NT2/D1 (cell line): ENCODE results near the gene DHX36.

Source experiments
- DNase-seq: peaks from one replicate; pipeline ENCODE4 v3.0.0-alpha.2; 2011; ENCODE audit warnings: low read depth, low spot score
- H3K27me3 ChIP-seq: 2 replicates; pipeline ENCODE4 v1.6.0; 2011; ENCODE audit warnings: mild to moderate bottlenecking; ENCODE audit not compliant: insufficient read length, insufficient read depth
- H3K36me3 ChIP-seq: 2 replicates; pipeline ENCODE4 v1.6.1; 2011; ENCODE audit warnings: mild to moderate bottlenecking, low read length, mixed read lengths; ENCODE audit not compliant: insufficient read depth, insufficient read length
- H3K4me1 ChIP-seq: 2 replicates; pipeline ENCODE4 v1.5.1; 2011; ENCODE audit not compliant: insufficient read depth, insufficient read length
- H3K4me3 ChIP-seq: 2 replicates; pipeline ENCODE4 v1.5.1; 2011; ENCODE audit warnings: low read depth; ENCODE audit not compliant: insufficient read length
- H3K9ac ChIP-seq: 2 replicates; pipeline ENCODE4 v1.6.0; 2011; ENCODE audit warnings: low read depth; ENCODE audit not compliant: insufficient read length
- H3K9me3 ChIP-seq: 2 replicates; pipeline ENCODE4 v1.5.1; 2011; ENCODE audit warnings: mild to moderate bottlenecking, low read length; ENCODE audit not compliant: insufficient read depth
- SUZ12 ChIP-seq: IDR thresholded peaks from 2 replicates; pipeline ENCODE4 v1.6.1; 2011; ENCODE audit not compliant: insufficient read length, insufficient read depth; ENCODE audit errors: extremely low read depth
- YY1 ChIP-seq: IDR thresholded peaks from 2 replicates; pipeline ENCODE4 v1.6.1; 2011; ENCODE audit not compliant: insufficient read length, insufficient read depth
- ZNF274 ChIP-seq: IDR thresholded peaks from 2 replicates; pipeline ENCODE4 v1.6.1; 2011; ENCODE audit warnings: mild to moderate bottlenecking, low read depth, low read length

The DHX36 gene

GRCh38 chr3:154225536-154225935, 98.8 kb downstream of the DHX36 start:
- H3K4me3 ChIP-seq, result no peak overlapping the region
- H3K9ac ChIP-seq, result no peak overlapping the region
- peaks cover 4% of the 10 kb centered on the region for H3K4me1 ChIP-seq
- H3K36me3 ChIP-seq, result no peaks in the 10 kb centered on the region
- TF ChIP-seq ZNF274 (no peak), SUZ12 (no peak), YY1 (no peak)
- DNase-seq, result no peak
- H3K27me3 ChIP-seq, result no peaks in the 10 kb centered on the region
- H3K9me3 ChIP-seq, result no peaks in the 10 kb centered on the region

GRCh38 chr3:154224866-154225265, 99.4 kb downstream of the DHX36 start:
- no peaks in the 10 kb centered on the region for H3K9me3 ChIP-seq
- H3K4me1 ChIP-seq, result peaks cover 4% of the 10 kb centered on the region
- no peaks in the 10 kb centered on the region for H3K27me3 ChIP-seq
- no peak overlapping the region for H3K9ac ChIP-seq
- H3K36me3 ChIP-seq, result no peaks in the 10 kb centered on the region
- TF ChIP-seq SUZ12 (no peak), ZNF274 (no peak)
- no peak for DNase-seq
- no peak overlapping the region for H3K4me3 ChIP-seq

- no peak for DNase-seq
- Histone ChIP-seq H3K9me3 (no peaks in the 10 kb centered on the region), H3K27me3 (no peaks in the 10 kb centered on the region), H3K4me3 (no peak overlapping the region), H3K9ac (no peak overlapping the region), H3K36me3 (no peaks in the 10 kb centered on the region), H3K4me1 (peaks cover 4% of the 10 kb centered on the region)
- TF ChIP-seq SUZ12 (no peak), ZNF274 (no peak), YY1 (no peak)
Observed at GRCh38 chr3:154224366-154224765, 99.9 kb downstream of the DHX36 start.

- Histone ChIP-seq H3K27me3 (no peaks in the 10 kb centered on the region), H3K9ac (no peak overlapping the region), H3K36me3 (no peaks in the 10 kb centered on the region), H3K9me3 (no peaks in the 10 kb centered on the region), H3K4me3 (no peak overlapping the region), H3K4me1 (peaks cover under 1% of the 10 kb centered on the region)
- TF ChIP-seq SUZ12 (no peak), ZNF274 (no peak), YY1 (no peak)
- no peak for DNase-seq
Observed at GRCh38 chr3:154223519-154223918, 100.8 kb downstream of the DHX36 start.
